HL-60 (cell line): ENCODE data around the gene PMVK.

Source experiments
- GABPA ChIP-seq: IDR thresholded peaks from 2 replicates; pipeline ENCODE4 v1.6.1; 2012; ENCODE audit warnings: low read depth
- POLR2AphosphoS5 ChIP-seq: IDR thresholded peaks from 2 replicates; pipeline ENCODE4 v1.6.1; 2012; ENCODE audit warnings: low read depth
- TF ChIP-seq, protein P1 (sequence below): IDR thresholded peaks from one replicate; pipeline ENCODE4 v1.5.1; 2011; ENCODE audit warnings: low read length, control low read depth, inconsistent platforms; ENCODE audit not compliant: insufficient read depth

DNA sequence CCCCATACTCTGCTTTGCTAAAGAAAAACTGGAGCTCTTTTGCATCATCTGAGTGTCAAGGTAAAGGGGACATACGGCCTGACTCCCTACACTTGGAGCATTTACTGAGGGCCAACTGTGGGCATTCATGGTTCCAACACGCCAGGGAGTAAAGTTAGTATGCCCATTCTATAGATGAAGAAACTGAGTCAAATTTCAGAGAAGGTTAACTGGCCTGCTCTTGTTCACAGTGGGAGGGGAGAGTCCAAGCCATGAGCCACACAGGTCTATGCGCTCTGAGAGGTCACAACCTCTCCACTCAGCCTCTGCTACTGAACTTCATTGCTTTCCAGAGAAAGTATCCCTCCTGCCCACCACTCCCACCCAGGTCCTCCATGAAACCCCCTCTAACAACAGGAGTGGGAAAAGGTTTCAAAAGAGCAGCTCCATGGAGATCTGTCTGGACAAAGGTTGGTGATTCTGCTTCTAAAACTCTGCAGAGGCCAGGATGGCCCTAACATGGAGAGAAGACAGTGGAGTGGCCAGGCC, 59.6 kb downstream of the PMVK start:
- TF ChIP-seq POLR2AphosphoS5: no peak
- TF ChIP-seq, protein P1, sequence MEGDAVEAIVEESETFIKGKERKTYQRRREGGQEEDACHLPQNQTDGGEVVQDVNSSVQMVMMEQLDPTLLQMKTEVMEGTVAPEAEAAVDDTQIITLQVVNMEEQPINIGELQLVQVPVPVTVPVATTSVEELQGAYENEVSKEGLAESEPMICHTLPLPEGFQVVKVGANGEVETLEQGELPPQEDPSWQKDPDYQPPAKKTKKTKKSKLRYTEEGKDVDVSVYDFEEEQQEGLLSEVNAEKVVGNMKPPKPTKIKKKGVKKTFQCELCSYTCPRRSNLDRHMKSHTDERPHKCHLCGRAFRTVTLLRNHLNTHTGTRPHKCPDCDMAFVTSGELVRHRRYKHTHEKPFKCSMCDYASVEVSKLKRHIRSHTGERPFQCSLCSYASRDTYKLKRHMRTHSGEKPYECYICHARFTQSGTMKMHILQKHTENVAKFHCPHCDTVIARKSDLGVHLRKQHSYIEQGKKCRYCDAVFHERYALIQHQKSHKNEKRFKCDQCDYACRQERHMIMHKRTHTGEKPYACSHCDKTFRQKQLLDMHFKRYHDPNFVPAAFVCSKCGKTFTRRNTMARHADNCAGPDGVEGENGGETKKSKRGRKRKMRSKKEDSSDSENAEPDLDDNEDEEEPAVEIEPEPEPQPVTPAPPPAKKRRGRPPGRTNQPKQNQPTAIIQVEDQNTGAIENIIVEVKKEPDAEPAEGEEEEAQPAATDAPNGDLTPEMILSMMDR: no peak
- TF ChIP-seq GABPA: no peak
